ENCODE measurements around the gene OBSCN. TPM values are rescaled to one million over a fixed set of nuclear protein-coding genes. Genes with fewer than 3 reads are reported as not detected.

The OBSCN gene
- total RNA-seq, 1 experiment from 2014 or later: 33.3 TPM

DNA sequence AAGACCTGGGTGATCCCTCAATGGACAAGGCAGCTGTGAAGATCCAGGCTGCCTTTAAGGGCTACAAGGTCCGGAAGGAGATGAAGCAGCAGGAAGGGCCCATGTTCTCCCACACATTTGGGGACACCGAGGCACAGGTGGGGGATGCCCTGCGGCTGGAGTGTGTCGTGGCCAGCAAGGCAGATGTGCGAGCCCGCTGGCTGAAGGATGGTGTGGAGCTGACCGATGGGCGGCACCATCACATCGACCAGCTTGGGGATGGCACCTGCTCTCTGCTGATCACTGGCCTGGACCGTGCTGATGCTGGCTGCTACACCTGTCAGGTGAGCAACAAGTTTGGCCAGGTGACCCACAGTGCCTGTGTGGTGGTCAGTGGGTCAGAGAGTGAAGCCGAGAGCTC lies 113.6 kb downstream of the OBSCN start:
- Histone ChIP-seq H3K4me1 (ENCODE audit: insufficient read depth, low read length) (no peaks in the 10 kb centered on the region), H3K23ac (ENCODE audit: insufficient read length, low read depth, low read length) (no peak overlapping the region), H3K27ac (ENCODE audit: insufficient read length, low read depth, low read length) (no peak overlapping the region), H3T11ph (ENCODE audit: low read length) (no peak overlapping the region), H3K56ac (ENCODE audit: insufficient read length, low read depth, low read length) (no peak overlapping the region), H3K14ac (ENCODE audit: insufficient read depth, low read length) (no peak overlapping the region), H4K91ac (ENCODE audit: insufficient read length, low read depth, low read length) (no peak overlapping the region), H4K5ac (ENCODE audit: insufficient read length, low read depth, low read length) (no peak overlapping the region), H2BK15ac (ENCODE audit: low read depth, low read length) (no peak overlapping the region), H2BK120ac (ENCODE audit: low read depth, low read length, poor library complexity, severe bottlenecking) (no peak overlapping the region), H2BK20ac (ENCODE audit: low read depth, low read length, poor library complexity, severe bottlenecking) (no peak overlapping the region), H3K23me2 (ENCODE audit: insufficient read length, low read depth, low read length, poor library complexity, severe bottlenecking) (no peaks in the 10 kb centered on the region), H3K4ac (ENCODE audit: low read depth, low read length) (no peak overlapping the region), H3K79me1 (ENCODE audit: insufficient read depth, low read depth, low read length, poor library complexity, severe bottlenecking) (no peaks in the 10 kb centered on the region), H3K79me2 (ENCODE audit: insufficient read depth, low read length) (no peaks in the 10 kb centered on the region), H3K9me3 (ENCODE audit: control insufficient read depth, low read depth, low read length) (peaks cover 5% of the 10 kb centered on the region), H3K27me3 (ENCODE audit: insufficient read depth, low read length) (no peaks in the 10 kb centered on the region), H4K20me1 (ENCODE audit: control insufficient read depth, insufficient read depth, insufficient read length) (no peaks in the 10 kb centered on the region), H2BK5ac (ENCODE audit: insufficient read length, low read length) (no peak overlapping the region), H2AK5ac (ENCODE audit: insufficient read length, low read length) (no peak overlapping the region), H2AFZ (ENCODE audit: low read length) (no peak overlapping the region), H3K4me2 (ENCODE audit: insufficient read depth, insufficient read length, low read length) (no peak overlapping the region), H2BK12ac (ENCODE audit: insufficient read length, low read depth, low read length) (no peak overlapping the region), H3K9ac (ENCODE audit: extremely low read depth, insufficient read length, low read length) (no peak overlapping the region), H4K8ac (replicated peaks; ENCODE audit: insufficient read length, low read depth, low read length) (no peak overlapping the region), H3K18ac (ENCODE audit: insufficient read length, low read depth, low read length) (no peak overlapping the region)
- H3K27me3 Mint-ChIP-seq (ENCODE audit: low read depth): no peaks in the 10 kb centered on the region
- peaks cover 0 to 3% of the 10 kb centered on the region in 2 experiments; a peak in 2 of 5 replicates for H3K9me3 Mint-ChIP-seq
- TF ChIP-seq, protein P1, sequence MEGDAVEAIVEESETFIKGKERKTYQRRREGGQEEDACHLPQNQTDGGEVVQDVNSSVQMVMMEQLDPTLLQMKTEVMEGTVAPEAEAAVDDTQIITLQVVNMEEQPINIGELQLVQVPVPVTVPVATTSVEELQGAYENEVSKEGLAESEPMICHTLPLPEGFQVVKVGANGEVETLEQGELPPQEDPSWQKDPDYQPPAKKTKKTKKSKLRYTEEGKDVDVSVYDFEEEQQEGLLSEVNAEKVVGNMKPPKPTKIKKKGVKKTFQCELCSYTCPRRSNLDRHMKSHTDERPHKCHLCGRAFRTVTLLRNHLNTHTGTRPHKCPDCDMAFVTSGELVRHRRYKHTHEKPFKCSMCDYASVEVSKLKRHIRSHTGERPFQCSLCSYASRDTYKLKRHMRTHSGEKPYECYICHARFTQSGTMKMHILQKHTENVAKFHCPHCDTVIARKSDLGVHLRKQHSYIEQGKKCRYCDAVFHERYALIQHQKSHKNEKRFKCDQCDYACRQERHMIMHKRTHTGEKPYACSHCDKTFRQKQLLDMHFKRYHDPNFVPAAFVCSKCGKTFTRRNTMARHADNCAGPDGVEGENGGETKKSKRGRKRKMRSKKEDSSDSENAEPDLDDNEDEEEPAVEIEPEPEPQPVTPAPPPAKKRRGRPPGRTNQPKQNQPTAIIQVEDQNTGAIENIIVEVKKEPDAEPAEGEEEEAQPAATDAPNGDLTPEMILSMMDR (conservative IDR thresholded peaks at IDR 0.05): no peak
- no peak overlapping the region for H3K27ac Mint-ChIP-seq
- no CpG with 5 or more reads among the region's 11 CpGs for WGBS (ENCODE audit: extremely low coverage, insufficient read length, low lambda C conversion rate)
- H3K36me3 Mint-ChIP-seq (ENCODE audit: insufficient read depth in 1 of 3, low read depth in 3 of 3): peaks cover 20 to 38% (median 29%) of the 10 kb centered on the region in 3 experiments; a peak in 5 of 7 replicates
- no peak overlapping the region for H3K4me3 Mint-ChIP-seq
- no peak for DNase-seq
- no peaks in the 10 kb centered on the region; a peak in 1 of 4 replicates for H3K4me1 Mint-ChIP-seq

All from H9 (cell line).